Peyer's patch (tissue), 4 donors: ENCODE data around the gene ADAMTS2.

Source experiments
- POLR2A ChIP-seq, 2 donors: fragments of 450-650 bp; IDR thresholded peaks; one replicate each; pipeline ENCODE4 v1.5.1; 2017; ENCODE audit warnings: antibody characterized with exemption in 2 of 2, mild to moderate bottlenecking in 2 of 2, moderate library complexity in 2 of 2
- TF ChIP-seq, protein P1 (sequence below), 6 experiments: fragments of 450-650 bp in 4 of 6; fragments of 200-600 bp in 2 of 6; sonication (generic) in 1 of 6; IDR thresholded peaks; one replicate each; pipeline ENCODE4 v1.5.1; 2017 to 2019; ENCODE audit warnings: antibody characterized with exemption in 6 of 6, mild to moderate bottlenecking in 3 of 6, moderate library complexity in 1 of 6

DNA sequence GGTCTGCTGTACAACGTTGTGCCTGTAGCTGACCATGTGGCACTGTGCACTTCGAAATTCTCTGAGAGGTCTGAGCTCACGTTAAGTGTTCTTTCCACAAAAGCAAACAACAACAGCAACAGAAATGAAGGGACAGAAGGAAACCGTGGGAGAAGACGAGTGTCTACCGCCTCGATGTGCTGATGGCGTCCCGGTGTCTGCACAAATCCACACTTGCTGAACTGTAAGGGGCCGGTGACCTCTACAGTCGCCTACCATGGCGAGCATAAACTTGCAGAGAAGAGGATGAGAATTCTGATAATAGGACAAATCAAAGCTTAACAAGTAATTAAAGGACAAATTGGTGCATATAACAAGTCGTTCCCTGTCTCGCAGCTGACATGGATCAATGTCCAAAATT is 114.0 kb downstream of the ADAMTS2 start:
- TF ChIP-seq, protein P1, sequence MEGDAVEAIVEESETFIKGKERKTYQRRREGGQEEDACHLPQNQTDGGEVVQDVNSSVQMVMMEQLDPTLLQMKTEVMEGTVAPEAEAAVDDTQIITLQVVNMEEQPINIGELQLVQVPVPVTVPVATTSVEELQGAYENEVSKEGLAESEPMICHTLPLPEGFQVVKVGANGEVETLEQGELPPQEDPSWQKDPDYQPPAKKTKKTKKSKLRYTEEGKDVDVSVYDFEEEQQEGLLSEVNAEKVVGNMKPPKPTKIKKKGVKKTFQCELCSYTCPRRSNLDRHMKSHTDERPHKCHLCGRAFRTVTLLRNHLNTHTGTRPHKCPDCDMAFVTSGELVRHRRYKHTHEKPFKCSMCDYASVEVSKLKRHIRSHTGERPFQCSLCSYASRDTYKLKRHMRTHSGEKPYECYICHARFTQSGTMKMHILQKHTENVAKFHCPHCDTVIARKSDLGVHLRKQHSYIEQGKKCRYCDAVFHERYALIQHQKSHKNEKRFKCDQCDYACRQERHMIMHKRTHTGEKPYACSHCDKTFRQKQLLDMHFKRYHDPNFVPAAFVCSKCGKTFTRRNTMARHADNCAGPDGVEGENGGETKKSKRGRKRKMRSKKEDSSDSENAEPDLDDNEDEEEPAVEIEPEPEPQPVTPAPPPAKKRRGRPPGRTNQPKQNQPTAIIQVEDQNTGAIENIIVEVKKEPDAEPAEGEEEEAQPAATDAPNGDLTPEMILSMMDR (IDR thresholded peaks at IDR 0.05) = no peak
- no peak for TF ChIP-seq POLR2A (IDR thresholded peaks at IDR 0.05)
